CD4-positive, alpha-beta T cell treated with Interleukin-21 for 1 hour (primary cell): ENCODE measurements around the gene LRRN2.
A peak's percentile ranks its signal among the peaks of the same experiment; 100 is the strongest.

Experiments used
- DNase-seq: peaks from one replicate; pipeline ENCODE4 v3.0.0-alpha.2; 2020

Gene LRRN2

DNA sequence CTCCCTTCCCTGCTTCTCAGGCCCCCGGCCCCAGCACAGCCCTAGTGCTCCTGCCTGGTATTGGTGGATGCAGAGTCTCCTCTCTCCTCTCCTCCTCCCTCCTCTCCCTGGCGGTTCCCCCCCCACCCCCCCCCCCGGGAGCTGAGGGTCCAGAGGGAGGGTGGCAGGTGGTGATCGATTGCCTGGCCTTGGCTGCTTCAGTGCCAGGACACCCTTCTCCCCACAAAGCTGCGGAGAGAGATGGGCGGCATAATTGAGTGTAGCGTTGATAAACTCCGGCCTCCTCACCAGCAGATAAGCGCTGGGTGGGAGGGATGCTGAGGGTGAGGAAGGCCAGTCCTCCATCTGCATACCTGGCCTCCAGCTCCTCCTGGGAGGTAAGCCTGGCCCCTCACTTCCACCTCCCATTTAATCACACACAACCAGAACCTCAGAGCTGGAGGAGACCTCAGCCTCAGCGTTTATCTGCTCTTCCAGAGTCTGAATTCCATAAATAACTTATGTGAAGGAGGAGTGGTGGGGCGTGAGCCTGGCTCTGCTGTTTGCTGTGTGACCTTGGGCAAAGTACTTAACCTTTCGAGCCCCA, 60.8 kb downstream of the LRRN2 start:
- DNase-seq, result no peak

DNA sequence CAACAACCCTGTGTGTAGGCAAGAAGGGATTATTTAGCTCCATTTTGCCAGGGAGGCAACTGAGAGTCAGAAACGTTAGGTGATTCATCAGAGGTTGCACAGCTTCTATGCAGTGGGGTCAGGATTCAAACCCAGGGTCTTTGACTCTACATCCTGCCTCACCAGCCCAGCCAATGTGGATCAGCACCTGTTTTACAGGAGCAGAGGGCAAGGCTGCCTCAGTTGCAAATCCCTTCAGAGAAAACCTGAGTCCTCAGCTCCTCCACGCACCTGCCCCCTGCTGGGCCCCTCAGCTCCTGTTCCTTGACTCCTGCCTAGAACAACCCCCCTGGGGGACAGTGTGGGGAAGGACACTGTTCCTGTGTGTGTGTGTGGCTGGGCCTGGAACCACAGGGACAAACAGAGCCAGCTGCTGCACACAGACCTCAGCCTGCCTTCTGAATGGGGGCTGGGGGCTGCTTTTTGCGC, 61.6 kb downstream of the LRRN2 start:
- DNase-seq, result peak; percentile 14

DNA sequence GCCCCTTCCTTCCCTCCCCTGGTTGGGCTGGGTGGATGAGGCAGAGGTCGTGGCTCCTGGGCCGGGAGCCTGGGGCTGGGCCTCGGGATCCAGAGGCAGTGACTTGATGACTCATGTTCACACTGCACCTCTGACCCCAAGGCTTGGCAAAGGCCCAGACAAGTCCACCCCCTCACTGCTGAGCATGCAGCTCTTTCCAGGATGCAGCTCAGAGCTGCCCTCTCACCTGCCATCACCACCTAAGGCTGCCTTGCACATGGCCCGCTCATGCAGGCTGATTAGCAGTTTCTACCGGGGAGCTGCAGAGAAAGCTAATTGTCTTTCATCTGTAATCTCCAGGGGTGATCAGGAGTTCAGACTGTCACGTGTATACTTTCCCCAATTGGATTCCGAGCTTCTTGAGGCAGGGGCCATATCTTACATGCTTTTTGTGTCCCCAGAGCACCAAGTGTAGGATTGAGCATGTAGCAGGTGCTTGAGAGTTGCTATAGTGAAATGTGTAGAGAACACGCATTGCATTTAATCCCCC, 62.1 kb downstream of the LRRN2 start:
- no peak for DNase-seq

DNA sequence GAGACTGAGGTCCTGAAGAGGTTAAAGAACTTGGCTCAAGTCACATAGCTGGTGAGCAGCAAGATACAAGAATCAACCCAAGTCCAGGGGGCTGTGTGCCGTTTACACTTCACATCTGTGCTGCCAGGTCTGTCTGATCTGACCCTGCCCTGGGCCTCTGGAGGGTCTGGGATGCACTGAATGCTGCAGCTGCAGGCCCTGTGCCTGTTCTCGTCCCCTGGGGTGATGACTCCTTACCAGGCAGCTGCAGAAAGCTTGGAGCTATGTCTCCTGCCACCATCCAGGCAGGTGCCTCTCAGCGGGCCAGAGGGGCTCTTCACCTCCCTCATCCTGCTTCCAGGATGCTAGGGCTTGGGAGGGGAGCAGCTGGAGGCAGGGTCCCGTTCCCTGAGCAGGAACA, 63.5 kb downstream of the LRRN2 start:
- DNase-seq, result no peak

DNA sequence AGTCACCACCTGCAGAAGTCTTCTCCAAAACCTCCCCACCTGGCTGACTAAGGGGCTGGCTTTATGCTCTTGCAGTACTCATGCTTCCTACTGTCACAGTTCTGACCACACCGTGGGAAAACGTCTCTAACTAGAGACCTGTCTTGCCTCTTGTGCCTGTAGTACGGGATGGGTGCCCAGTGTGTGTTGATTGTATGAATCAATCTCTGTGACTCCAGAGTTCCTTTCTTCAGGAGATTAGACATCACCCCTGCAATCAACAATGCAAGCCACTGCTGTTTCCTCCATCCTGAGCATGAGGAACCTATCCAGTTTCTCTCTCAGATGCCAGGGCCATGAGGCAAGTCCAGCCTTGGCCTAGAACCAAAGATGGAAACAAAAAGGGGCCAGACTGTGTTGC, 64.1 kb downstream of the LRRN2 start:
- DNase-seq, result no peak

DNA sequence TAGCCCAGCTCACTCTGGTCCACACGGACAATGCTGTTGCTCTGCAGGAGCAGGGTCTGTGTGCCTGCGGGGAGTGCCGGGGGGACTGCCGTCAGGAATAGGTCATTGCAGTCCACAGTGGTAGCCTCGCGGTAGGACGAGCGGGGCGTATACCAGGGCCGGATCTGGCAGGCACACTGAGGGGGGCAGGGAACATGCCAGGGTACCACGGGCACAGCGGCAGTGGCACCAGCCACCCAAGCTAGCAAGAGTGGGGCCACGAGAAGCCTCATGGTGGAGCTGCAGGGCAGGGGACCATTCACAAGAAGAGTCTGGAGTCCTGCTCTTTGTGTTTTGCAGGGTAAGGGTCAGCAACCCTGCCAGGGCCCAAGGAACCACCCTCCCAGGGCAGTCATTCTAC, 65.8 kb downstream of the LRRN2 start:
- no peak for DNase-seq

DNA sequence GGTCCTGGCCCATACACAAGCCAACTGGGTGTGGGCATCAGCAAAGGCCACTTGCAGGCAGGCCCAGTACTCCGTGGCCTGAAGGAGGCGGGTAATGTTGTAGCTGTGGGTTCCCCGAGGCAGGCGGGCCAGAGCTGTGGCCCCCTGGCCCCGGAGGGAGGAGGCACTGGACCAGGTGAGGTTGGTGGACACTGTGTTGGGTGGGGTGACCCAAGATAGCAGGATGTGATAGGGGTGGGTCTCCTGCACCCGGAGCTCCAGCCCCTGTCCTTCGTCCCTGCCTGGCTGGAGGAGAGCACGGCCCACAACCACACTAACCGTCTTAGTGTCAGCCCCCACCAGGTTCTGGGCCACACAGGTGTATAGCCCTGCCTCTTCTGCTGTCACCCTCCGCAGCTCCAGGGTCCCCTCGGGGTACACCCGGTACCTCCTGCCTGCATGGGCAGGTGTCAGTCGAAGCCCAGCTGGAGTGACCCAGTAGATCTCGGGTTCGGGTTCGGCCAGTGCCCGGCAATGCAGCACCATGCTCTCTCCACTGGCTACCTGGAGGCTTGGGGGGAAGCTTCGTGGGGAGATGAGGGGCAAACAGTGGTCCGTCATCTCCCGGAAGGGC, 67.3 kb downstream of the LRRN2 start:
- DNase-seq, result no peak

DNA sequence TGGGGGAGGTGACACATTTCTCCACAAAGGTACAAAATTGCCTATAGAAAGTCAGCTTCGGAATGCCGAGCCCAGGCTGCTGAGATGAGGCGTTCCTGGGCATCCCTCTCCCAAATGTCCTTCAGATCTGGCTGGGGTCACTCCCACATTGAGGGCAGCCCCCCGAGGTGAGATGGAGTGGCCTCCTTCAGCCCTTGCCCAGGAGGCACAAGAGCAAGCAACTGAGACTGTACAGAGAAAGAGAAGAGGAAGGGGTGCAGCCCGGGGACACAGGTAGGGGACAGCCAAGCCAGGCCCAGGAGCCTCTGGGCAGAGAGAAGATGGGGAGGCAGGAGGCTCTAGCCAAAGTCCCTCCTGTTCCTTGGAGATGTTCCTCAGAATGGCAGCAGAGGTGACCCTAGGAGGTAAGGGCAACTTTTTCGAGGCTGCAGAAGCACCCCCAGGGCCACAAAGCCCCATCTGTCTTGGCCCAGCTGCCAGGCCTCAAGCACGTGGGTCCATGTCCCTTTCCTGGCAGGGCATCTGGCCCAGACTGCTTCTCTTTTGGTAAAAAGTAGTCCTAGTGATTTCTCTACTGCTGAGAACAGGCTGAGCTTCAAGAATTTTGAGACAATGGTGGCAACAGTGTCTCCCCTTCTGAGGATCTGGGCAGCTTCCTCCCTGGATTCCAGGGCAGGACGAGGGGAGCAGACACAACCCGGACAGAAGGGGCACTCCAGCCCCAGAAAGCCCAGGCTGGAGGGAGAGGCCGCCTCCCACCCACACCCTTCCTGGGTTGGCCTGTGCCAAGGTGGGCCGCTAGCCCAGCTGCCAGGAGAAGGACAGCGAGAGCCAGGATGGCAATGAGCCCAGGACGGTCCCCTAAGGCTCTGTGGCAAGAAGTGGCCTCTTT, 68.0 kb downstream of the LRRN2 start:
- no peak for DNase-seq

DNA sequence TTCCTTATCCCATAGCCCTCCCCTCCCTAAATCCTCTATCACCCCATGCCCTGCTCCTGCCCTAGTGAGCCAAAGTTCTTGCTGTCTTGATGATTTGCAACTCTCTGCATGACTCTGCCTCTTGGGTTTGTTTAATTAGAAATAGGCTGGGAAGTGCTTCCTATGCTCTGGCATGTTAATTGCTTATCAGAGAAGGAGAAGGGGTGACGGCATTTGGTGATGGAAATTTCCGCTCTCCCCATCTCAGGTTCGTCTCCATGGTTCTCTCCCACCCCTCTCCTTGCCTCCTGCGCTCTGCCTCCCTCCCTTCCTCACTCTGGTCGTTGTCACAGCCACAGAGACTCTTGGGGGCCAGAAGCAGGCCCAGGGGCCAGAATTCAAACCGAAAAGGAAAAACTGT, 68.9 kb downstream of the LRRN2 start:
- no peak for DNase-seq

DNA sequence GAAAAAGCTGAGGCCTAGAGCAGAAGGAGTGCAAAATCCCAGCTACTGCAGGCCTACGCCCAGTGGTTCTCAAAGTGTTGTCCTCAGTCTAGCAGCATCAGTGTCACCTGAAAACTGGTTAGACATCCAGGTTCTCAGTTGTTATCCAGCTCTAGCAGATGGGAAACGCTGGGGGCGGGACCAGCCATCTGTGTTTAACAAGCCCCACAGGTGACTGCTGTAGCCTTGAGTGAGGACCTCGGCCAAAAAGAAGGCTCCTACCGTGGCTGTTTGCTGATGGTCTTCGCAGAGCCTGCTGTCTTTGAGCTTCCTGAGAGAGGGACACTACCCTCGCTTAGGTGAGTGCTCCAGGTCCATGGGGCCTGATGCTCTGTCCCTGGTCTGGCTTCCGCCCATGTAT, 69.7 kb downstream of the LRRN2 start:
- DNase-seq, result no peak

DNA sequence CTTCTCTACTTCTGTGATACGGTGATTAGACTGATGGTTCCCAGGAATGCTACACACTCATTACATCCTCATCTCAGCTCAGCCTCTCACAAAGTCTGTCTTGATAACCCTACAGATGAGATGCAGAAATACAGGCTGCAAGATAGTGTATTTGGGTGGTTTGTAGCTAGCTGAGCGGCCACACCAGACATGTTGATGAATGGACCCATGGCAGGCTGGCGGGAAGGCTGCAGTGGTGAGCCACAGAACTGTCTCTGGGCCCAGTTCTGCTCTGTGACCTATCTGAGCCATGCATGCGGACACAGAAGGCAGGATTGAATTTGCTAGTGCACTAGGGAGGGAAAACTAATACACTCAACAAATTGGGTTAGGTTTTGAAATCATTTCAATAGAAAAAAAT, 71.9 kb downstream of the LRRN2 start:
- no peak for DNase-seq

DNA sequence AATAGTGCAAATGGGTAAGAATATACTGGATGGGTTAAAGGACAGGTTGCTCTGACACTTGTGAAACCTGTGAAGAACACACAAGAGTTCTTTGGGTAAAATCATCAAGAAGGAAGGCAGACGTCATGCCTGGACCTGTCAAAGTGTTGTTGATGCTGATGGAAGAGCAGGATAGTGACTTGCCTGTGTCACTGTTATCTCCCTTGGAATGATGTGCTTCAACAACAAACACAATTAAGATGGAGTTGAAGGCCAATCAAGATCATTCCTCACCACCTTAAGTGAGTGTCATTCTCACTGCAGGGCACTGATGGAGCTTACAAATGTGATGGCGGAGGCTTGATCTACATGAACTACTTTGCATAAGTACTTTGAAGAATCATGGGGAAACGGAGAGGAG, 73.2 kb downstream of the LRRN2 start:
- no peak for DNase-seq

DNA sequence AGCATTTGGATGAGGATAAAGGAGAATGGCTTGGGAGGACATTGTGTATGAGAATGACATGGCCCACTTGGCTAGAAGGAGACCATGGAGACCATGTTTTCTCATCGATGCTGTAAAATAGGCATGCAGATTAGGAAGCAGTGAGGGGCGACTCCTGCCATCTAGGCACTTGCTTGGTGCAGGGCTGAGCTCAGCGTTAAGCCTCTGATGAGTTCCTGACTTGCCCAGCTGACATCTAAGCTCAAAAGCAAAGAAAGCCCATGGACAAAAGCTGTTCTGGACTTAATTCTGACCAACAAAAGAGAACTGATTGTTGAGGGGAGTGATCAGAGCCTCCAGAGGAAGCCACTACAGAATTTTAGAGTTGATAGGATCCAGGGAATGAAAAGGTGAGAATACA, 74.5 kb downstream of the LRRN2 start:
- DNase-seq, result no peak

DNA sequence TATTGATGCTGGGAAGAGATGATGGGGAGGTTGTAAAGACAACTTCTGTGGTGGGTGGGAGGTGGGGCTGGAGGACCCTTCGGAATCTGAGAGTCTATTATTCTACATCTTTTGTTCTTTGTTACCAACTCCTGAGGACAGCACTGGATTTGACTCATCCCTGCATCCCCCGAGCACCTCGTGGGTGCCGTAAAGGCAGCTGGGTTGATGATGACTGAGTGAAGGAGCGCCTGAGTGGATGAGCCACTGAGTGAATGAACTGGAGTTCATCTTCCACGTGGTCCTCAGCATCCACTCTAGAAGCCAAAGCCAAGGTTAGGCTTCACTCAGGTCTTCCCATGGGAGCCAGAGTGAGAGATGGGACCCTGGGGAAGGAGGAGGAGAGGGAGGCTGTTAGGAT, 77.6 kb downstream of the LRRN2 start:
- DNase-seq, result no peak

DNA sequence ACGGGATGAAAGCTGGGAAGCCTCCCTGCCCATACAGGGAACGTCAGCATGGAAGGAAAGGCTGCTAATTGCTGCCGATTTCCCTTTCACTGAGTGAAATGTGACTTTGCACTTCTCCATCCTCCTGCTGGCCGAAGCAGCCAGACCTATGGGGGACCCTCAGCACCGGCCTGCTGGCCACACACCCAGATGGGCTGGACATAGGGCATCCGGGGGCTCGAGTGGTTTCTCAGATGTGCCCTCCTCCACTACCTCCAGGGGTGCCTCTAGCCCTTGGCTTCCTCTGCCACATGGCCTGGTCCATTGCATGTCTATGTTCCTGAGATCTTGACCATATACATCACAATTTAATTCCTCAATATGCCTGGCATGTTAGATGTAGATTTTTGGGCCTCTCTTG, 79.7 kb downstream of the LRRN2 start:
- DNase-seq, result no peak

DNA sequence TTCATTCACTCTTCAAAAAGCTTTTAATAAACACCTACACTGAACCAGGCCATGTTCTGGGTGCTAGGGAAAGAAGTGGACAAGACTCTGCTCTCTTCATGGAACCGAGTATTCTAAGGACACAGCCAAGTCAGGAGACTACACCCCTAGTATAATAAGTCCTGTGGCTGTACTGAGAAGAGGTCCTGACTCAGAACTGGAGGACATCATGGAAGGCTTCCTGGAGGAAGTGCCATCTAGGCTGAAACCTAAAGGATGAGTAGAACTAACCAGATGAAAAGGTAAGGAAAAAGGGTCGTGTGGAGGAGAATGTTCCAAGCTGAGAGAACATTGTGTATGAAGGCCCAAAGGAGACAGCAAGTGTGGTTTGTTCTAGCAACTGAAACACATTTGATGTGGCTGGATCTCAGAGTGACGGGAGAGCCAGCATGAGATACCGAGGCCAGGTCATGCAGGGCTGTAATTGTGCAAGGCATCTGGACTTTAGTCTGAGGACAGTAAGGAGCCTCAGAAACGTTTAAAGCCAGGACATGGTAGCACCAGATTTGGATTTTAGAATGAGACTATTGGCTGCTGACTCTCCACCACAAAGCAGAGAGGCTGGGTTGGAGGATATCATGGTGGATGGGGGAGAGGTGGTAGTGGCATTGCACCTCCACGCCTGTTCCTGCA, 82.5 kb downstream of the LRRN2 start:
- no peak for DNase-seq

DNA sequence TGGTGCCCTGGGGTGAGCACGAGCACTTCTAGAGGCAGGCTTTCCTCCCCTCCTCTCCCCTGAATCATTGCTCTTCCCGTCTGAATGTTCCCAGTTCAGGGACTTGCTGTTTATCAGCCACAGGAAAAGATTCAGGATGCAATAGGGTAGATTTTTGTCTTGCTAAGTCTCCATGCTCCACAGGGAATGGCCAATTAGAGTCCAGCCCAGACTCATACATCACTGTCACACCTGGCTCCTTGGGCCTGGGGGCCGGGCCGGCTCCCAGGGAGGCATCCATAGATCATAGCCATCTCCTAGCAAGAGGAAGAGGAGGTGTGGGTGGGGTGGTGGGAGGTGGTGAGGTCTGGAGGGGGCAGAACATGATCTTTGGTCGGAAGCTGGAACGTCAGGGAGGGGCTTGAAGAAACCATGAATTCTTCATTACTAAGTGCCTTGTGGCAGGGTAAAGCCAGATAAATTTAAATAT, 83.4 kb downstream of the LRRN2 start:
- DNase-seq, result no peak

DNA sequence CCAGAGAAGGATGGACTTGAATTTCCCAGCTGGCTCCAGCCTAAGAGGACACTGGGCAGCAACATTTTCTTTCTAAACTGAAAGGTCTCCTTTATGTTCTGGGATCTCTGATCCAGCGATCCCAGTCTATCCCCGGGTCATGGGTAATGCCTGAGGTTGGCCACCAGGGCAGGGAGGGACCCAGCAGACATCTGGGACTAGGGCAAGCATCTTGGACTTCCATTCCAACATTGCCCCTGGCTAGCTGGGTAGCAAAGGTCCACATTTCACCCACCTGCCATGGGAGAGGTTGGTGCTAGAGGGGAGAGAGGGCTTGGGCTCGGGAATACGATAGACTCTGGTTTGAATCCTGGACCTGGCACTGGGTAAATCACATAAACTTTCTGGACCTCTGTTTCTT, 84.6 kb downstream of the LRRN2 start:
- no peak for DNase-seq

DNA sequence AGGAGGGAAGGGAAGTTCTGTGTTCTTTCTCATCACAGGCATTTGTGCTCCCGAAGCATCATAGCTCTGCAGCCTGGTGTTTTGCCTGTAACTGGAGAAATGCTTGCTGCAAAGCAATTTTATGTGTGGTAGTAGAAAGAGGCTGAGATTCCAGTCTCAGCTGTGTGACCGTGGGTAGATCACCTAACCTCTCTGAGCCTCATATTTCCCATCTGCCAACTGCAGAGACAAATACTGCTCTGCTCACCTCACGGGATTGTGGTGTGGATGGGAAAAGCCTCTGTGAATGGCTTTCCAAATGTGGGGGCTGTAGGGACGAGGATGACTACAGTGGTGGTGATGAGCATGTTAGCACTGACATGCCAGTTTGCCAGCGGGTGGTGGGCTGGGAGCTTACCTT, 85.3 kb downstream of the LRRN2 start:
- no peak for DNase-seq

DNA sequence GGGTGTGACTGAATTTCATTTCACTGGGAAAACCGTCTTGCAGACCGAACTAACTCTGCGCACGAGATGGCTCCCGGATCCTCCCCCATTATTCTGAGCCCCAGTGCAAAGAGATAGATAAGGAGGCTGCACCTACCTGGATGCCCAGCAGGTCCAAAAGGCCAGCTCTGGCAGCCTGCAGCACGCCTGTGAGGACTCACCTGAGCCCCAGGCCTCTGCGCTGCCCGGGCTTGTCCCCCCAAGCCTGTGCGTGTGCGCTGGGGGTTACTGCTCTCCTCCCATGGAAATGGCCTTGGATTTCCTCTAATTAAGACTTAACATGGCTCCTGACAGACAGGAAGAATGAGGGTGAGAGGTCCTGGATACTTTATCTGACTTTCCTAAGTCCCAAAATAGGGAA, 85.9 kb downstream of the LRRN2 start:
- DNase-seq, result no peak

DNA sequence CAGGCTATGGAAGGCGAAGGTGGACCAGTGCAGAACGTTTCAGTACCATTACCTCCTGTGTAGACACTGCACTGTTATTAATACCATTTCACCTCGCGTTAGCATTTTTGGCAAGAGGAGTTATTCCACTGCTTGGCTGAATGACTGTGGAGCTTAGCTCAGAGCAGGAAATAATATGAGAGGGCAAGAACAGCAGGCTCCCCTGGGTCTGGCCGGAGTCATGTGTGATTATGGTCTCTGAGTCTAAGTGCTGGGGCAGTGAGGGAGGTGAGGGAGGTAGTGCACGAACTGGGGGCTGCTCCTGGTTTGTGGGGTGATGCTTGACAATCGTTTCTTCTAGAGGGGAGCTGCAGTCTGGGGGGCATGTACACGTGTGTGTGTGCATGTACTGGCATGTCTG, 86.4 kb downstream of the LRRN2 start:
- DNase-seq, result no peak

DNA sequence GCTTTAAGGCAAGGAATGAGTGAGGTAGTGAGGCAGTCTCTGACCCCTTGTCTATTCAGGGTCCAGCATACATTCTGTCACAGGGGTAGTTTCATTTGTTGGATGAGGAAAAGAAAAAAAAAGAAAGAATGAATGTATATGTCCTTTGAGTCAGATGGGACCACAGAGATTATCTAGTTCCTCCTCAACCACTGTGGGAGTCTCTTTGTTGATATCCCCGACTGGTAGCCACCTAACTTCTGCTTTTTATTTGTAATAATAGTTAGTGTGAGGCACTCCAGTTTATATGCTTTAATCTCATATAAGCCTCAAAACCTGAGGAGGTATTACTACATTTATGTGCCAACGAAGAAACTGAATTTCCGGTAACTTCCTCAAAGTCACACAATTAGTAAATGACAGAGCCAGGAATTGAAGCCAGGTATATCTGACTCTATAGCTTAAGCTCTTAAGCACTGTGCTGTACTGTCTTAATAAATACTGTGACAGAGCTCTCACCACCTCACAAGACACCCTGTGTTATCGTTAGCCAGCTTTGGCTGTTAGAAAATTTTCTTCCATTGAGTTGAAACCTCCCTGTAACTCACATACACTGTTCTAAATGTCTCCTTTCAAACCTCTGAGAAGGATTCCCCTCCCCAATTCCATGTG, 87.1 kb downstream of the LRRN2 start:
- no peak for DNase-seq
